ENCODE results near the gene KIF13A. TPM values are rescaled to one million over a fixed set of nuclear protein-coding genes. Genes with fewer than 3 reads are reported as not detected.
"Not testable (repeated sequence)": the region's sequence is repeated elsewhere in the genome, so short reads cannot be mapped to it uniquely, and the experiment has no call there.

The KIF13A gene
- total RNA-seq, 1 donor = 86.8 TPM

DNA sequence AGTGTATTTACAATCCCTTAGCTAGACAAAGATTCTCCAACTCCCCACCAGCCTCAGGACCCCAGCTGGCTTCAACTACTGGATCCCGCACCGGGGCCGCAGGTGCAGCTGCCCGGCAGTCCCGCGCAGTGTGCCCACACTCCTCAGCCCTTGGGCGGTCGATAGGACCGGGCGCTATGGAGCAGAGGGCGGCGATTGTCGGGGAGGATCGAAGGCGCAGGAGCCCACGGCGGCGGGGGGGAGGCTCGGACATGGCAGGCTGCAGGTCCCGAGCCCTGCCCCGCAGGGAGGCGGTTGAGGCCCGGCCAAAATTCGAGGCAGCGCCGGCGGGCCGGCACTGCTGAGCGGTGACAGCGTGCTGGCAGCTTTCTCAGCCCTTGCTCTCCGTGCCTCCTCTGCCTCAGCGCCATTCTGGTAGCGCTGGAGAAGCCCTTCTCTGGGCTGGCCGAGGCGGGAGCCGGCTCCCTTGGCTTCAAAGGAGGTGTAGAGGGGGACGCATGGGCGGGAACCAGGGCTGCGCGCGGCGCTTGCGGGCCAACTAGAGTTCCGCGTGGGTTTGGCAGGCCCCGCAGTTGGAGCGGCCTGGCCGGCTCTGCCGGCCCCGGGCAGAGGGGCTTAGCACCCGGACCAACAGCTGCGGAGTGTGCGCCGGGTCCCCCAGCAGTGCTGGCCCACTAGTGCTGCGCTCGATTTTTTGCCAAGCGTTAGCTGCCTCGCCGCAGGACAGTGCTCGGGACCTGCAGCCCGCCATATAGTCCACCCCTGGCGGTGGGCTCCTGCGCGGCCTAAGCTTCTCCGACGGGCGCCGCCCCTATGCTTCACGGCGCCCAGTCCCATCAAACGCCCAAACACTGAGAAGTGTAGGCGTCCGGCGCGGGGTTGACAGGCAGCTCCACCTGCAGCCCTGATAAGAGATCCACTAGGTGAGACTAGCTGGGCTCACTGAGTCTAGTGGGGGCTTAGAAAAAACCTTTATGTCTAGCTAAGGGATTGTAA lies 32.4 kb upstream of the KIF13A start:
- TF ChIP-seq, protein P1, sequence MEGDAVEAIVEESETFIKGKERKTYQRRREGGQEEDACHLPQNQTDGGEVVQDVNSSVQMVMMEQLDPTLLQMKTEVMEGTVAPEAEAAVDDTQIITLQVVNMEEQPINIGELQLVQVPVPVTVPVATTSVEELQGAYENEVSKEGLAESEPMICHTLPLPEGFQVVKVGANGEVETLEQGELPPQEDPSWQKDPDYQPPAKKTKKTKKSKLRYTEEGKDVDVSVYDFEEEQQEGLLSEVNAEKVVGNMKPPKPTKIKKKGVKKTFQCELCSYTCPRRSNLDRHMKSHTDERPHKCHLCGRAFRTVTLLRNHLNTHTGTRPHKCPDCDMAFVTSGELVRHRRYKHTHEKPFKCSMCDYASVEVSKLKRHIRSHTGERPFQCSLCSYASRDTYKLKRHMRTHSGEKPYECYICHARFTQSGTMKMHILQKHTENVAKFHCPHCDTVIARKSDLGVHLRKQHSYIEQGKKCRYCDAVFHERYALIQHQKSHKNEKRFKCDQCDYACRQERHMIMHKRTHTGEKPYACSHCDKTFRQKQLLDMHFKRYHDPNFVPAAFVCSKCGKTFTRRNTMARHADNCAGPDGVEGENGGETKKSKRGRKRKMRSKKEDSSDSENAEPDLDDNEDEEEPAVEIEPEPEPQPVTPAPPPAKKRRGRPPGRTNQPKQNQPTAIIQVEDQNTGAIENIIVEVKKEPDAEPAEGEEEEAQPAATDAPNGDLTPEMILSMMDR (IDR thresholded peaks at IDR 0.05; ENCODE audit: insufficient read depth, low read length) = no peak
- no peak overlapping the region for H3K4me3 ChIP-seq (ENCODE audit: low read depth, low read length)

DNA sequence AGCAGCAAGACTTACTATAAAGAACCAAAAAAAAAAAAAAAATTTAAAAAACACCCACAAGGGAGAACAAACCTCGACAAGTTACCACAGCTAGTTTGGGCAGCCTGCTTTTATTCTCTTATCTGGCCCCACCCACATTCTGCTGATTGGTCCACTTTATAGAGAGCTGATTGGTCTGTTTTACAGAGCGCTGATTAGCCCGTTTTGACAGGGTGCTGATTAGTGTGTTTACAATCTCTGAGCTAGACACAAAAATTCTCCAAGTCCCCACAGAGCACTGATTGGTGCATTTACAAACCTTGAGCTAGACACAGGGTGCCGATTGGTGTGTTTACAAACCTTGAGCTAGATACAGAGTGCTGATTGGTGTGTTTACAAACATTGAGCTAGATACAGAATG lies 31.7 kb upstream of the KIF13A start:
- not testable (repeated sequence) for DNase-seq (ENCODE audit: low read depth); H3K4me3 ChIP-seq (ENCODE audit: low read depth, low read length)

More for the DNA sequence above, 32.4 kb upstream of the KIF13A start:
- no peak for DNase-seq (ENCODE audit: low read depth)

DNA sequence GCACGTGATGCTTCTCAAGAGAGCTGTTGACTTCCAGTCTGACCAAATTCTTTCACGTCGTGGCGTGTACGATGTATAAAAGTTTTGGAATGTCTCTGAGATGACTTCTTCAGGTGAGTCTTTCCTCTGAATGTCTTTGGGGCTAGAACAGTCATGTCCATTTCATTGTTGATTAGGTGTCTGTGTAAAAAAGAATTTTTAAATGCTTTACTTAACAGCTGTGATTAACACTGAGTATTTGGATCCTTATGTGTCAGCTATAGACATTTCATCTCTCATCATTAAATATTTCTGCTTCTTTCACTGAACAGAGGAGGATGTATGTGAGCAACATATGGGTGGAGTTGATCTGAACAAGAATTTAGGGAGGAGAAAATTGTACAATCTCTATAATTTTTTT lies 29.3 kb upstream of the KIF13A start:
- no peak overlapping the region for H3K4me3 ChIP-seq (ENCODE audit: low read depth, low read length)
- TF ChIP-seq, protein P1 (IDR thresholded peaks at IDR 0.05; ENCODE audit: insufficient read depth, low read length) = no peak
- no peak for DNase-seq (ENCODE audit: low read depth)

DNA sequence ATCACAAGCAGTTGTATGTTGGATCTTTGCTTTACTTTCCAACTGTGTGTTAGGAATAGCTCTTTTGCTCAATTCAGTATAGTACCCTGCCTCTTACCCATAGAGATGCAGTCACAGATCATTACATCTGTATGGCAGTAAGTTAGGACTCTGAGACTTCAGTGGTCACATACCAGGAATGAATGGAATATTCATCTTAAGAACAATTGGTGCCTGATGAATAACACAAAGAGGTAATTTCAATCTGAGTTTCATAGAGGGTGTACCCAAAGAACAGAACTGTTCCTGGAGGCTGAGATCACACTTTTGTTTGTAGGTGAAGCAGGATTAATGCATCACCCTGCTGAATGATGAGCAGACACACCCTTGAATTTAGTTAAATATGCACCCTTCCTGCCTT lies 28.7 kb upstream of the KIF13A start:
- TF ChIP-seq, protein P1 (IDR thresholded peaks at IDR 0.05; ENCODE audit: insufficient read depth, low read length) = no peak
- no peak overlapping the region for H3K4me3 ChIP-seq (ENCODE audit: low read depth, low read length)
- no peak for DNase-seq (ENCODE audit: low read depth)

DNA sequence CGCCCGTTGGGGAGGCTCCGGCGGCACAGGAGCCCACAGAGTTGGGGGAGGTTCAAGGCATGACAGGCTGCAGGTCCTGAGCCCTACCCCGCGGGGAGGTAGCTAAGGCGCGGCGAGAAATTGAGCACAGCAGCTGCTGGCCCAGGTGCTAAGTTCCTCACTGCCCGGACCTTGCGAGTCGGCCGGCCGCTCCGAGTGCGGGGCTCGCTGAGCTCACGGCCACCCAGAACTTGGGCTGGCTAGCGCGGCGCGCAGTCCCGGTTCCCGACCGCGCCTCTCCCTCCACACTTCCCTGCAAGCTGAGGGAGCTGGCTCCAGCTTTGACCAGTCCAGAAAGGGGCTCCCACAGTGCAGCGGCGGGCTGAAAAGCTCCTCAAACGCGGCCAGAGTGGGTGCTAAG lies 23.9 kb upstream of the KIF13A start:
- TF ChIP-seq, protein P1 (IDR thresholded peaks at IDR 0.05; ENCODE audit: insufficient read depth, low read length) = no peak
- H3K4me3 ChIP-seq (ENCODE audit: low read depth, low read length) = no peak overlapping the region
- no peak for DNase-seq (ENCODE audit: low read depth)

DNA sequence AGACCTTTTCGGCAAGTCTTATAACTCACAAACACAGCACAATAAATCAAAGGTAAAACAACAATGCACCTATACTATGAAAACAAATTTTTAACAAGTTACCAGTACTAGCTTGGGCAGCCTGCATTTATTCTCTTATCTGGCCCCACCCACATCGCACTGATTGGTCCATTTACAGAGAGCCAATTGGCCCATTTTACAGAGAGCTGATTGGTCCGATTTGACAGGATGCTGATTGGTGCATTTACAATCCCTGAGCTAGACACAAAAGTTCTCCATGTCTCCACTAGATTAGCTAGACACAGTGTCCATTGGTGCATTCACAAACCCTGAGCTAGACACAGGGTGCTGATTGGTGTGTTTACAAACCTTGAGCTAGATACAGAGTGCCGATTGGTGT lies 23.1 kb upstream of the KIF13A start:
- DNase-seq (ENCODE audit: low read depth); H3K4me3 ChIP-seq (ENCODE audit: low read depth, low read length): not testable (repeated sequence)

DNA sequence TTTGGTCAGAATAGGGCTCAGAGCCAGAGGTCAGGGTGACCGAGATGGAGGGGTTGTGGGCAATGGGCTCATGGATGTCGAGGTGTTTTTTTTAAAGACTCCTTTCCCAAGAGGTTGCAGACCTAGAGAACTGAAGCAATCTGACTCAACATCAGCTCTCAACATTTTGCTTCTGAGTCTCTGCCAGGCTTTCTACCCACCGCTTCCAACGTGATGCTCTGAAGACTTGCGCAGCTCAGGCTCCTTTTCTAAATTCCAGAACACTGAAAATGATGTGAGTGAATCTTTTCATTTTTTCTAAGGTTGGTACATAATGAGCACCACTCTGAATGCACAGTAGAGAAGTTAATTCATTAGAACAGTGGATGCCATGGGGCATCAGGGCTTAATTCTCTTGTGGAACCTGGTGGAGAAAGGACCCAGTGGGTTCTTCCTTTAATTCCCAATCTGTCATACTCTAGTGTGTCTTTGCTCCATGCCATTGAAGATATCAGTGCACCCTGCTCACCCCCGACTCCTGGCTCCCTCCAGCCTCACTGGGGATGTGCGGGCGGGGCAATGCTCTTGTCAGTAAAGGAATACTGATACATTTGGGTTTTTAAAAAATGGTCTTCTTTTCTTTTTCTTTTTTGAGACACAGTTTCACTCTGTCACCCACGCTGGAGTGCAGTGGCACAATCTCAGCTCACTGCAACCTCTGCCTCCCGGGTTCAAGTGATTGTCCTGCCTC lies 17.0 kb upstream of the KIF13A start:
- DNase-seq (ENCODE audit: low read depth) = no peak
- TF ChIP-seq, protein P1 (IDR thresholded peaks at IDR 0.05; ENCODE audit: insufficient read depth, low read length) = no peak
- H3K4me3 ChIP-seq (ENCODE audit: low read depth, low read length) = no peak overlapping the region
